Breast epithelium (tissue), 3 donors: ENCODE measurements around the gene MFRP.

Experiments used
- POLR2A ChIP-seq: fragments of 450-650 bp; IDR thresholded peaks from one replicate; pipeline ENCODE4 v1.6.1; 2016; ENCODE audit warnings: antibody characterized with exemption, mild to moderate bottlenecking, moderate library complexity
- POLR2AphosphoS5 ChIP-seq, 3 donors: sonication (generic); formaldehyde crosslinking; IDR thresholded peaks; one replicate each; pipeline ENCODE4 v1.6.1; 2017; ENCODE audit warnings: antibody characterized with exemption in 3 of 3
- TF ChIP-seq, protein P1 (sequence below), 3 donors: fragments of 450-650 bp; IDR thresholded peaks; one replicate each; pipeline ENCODE4 v1.5.1; 2016 to 2017; ENCODE audit warnings: antibody characterized with exemption in 3 of 3, mild to moderate bottlenecking in 3 of 3, moderate library complexity in 3 of 3

DNA sequence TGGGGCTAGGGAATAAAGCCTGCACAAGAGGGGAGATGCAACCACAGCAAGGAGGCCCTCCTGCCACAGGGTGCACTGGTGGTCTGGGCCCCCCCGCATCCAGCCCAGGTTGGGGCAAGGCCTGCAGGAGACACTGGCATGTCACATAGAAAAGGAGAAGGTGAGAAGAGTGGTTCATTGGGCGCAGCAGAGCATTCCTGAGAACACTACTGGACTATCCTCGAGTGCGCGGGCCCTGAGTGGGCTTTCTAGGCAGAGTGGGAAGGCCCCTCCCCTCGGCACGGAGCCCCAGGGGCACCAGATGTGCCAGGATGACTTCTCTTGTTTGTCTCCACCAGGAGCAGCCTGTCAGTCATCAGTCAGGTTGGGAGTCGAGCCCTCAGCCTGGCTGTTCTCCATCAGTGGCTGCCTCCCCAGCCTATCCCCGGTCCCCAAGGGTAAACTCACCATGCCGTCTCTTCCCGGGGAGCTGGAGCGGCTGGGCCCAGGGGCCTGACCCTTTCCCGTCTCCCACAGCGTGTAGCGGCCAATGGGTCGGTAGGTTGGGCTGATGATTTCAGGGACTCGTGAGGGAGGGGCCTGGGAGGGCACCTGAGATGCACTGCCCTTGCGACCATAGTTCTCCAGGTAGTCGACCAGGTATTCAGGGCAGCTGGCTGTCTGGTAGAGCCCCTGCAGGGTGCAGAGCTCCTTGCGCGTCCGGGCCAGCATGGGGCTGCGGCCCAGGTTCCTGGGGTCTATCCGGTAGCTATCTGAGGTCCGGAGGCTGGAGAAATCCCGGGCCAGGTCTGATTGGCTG, 26.0 kb upstream of the MFRP start:
- TF ChIP-seq, protein P1, sequence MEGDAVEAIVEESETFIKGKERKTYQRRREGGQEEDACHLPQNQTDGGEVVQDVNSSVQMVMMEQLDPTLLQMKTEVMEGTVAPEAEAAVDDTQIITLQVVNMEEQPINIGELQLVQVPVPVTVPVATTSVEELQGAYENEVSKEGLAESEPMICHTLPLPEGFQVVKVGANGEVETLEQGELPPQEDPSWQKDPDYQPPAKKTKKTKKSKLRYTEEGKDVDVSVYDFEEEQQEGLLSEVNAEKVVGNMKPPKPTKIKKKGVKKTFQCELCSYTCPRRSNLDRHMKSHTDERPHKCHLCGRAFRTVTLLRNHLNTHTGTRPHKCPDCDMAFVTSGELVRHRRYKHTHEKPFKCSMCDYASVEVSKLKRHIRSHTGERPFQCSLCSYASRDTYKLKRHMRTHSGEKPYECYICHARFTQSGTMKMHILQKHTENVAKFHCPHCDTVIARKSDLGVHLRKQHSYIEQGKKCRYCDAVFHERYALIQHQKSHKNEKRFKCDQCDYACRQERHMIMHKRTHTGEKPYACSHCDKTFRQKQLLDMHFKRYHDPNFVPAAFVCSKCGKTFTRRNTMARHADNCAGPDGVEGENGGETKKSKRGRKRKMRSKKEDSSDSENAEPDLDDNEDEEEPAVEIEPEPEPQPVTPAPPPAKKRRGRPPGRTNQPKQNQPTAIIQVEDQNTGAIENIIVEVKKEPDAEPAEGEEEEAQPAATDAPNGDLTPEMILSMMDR (IDR thresholded peaks at IDR 0.05), result no peak
- TF ChIP-seq POLR2A, result no peak
- TF ChIP-seq POLR2AphosphoS5 (IDR thresholded peaks at IDR 0.05), result no peak
